HG03039 (cell line): ENCODE results near the gene EML4.

Source experiments
- ATAC-seq: cut with Tn5 transposase; IDR thresholded peaks from one replicate; pipeline ENCODE4 v1.9.1; 2021; ENCODE audit warnings: mild to moderate bottlenecking, moderate library complexity; ENCODE audit not compliant: unreplicated experiment

The EML4 gene

GRCh38 chr2:42298996-42299754, 130.0 kb downstream of the EML4 start:
- no peak for ATAC-seq

GRCh38 chr2:42300527-42300926, 131.4 kb downstream of the EML4 start:
- ATAC-seq, result no peak

GRCh38 chr2:42303252-42303651, 134.1 kb downstream of the EML4 start:
- ATAC-seq, result no peak

GRCh38 chr2:42304059-42304713, 135.0 kb downstream of the EML4 start:
- no peak for ATAC-seq

- no peak for ATAC-seq
Measured at GRCh38 chr2:42307180-42307579, 138.0 kb downstream of the EML4 start.

- ATAC-seq, result no peak
Measured at GRCh38 chr2:42309366-42309765, 140.2 kb downstream of the EML4 start.

GRCh38 chr2:42310007-42310515, 140.9 kb downstream of the EML4 start:
- ATAC-seq, result no peak

- ATAC-seq, result no peak
Measured at GRCh38 chr2:42312106-42312505, 143.0 kb downstream of the EML4 start.

- ATAC-seq, result no peak
Measured at GRCh38 chr2:42314892-42315468, 145.8 kb downstream of the EML4 start.

GRCh38 chr2:42315844-42316470, 146.8 kb downstream of the EML4 start:
- ATAC-seq, result no peak

GRCh38 chr2:42316910-42317309, 147.8 kb downstream of the EML4 start:
- ATAC-seq, result no peak

GRCh38 chr2:42317486-42317885, 148.3 kb downstream of the EML4 start:
- ATAC-seq, result no peak

- no peak for ATAC-seq
Measured at GRCh38 chr2:42317945-42318344, 148.8 kb downstream of the EML4 start.

- ATAC-seq, result no peak
Measured at GRCh38 chr2:42319265-42319664, 150.1 kb downstream of the EML4 start.

- ATAC-seq, result no peak
Measured at GRCh38 chr2:42321452-42322064, 152.4 kb downstream of the EML4 start.

- no peak for ATAC-seq
Measured at GRCh38 chr2:42324244-42324643, 155.1 kb downstream of the EML4 start.

- no peak for ATAC-seq
Measured at GRCh38 chr2:42324949-42325348, 155.8 kb downstream of the EML4 start.

GRCh38 chr2:42325609-42326008, 156.5 kb downstream of the EML4 start:
- ATAC-seq, result no peak

- no peak for ATAC-seq
Measured at GRCh38 chr2:42327125-42327524, 158.0 kb downstream of the EML4 start.

- ATAC-seq, result no peak
Measured at GRCh38 chr2:42328148-42328833, 159.1 kb downstream of the EML4 start.

GRCh38 chr2:42328923-42329322, 159.8 kb downstream of the EML4 start:
- ATAC-seq, result no peak
